Measurements from ENCODE around the gene LYVE1. TPM values are rescaled to one million over a fixed set of nuclear protein-coding genes. Genes with fewer than 3 reads are reported as not detected.

The LYVE1 gene
- total and polyA plus RNA-seq, 2 donors (not counting 1 experiment from before 2014, with no cell fraction given) = not detected

DNA sequence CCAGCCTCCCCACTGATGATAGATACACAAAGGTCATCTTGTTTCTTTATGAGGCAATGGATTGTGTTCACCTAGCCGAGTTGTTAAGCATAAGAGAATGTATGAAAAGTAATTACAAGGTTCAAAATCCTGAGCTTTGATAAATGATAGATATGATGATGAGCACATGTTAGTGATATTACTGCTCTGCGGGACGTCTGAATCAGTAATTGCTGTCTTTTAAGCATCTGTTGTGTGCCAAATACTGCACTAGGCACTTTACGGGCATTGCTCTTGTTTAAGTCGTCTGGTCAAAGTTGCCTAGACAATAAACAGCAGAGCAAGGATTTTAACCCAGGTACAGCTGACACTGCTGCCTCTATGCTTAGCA, 26.9 kb downstream of the LYVE1 start:
- H3K27ac Mint-ChIP-seq = peak overlapping the region; percentile 98
- 78% methylated on average over 5 of the region's 5 CpGs for WGBS (ENCODE audit: insufficient coverage)
- peak overlapping the region; percentile 84 for H3K9ac ChIP-seq (ENCODE audit: low read length)

More for the DNA sequence above, 26.9 kb downstream of the LYVE1 start:
- TF ChIP-seq EZH2 (IDR thresholded peaks at IDR 0.05; ENCODE audit: borderline replicate concordance, insufficient read depth, low read depth, low read length, poor library complexity, severe bottlenecking) = no peak
- TF ChIP-seq, protein P1, sequence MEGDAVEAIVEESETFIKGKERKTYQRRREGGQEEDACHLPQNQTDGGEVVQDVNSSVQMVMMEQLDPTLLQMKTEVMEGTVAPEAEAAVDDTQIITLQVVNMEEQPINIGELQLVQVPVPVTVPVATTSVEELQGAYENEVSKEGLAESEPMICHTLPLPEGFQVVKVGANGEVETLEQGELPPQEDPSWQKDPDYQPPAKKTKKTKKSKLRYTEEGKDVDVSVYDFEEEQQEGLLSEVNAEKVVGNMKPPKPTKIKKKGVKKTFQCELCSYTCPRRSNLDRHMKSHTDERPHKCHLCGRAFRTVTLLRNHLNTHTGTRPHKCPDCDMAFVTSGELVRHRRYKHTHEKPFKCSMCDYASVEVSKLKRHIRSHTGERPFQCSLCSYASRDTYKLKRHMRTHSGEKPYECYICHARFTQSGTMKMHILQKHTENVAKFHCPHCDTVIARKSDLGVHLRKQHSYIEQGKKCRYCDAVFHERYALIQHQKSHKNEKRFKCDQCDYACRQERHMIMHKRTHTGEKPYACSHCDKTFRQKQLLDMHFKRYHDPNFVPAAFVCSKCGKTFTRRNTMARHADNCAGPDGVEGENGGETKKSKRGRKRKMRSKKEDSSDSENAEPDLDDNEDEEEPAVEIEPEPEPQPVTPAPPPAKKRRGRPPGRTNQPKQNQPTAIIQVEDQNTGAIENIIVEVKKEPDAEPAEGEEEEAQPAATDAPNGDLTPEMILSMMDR (IDR thresholded peaks at IDR 0.05) = no peak
- H3K9me3 ChIP-seq (ENCODE audit: control extremely low read depth in 1 of 3, control insufficient read depth in 2 of 3, insufficient read depth in 1 of 3, low read length in 2 of 3) = peaks cover 0 to 17% (median 16%) of the 10 kb centered on the region in 3 donors
- peak overlapping the region; percentile 73 to 83 (median 78) for H3K4me3 ChIP-seq (ENCODE audit: control extremely low read depth in 1 of 5, extremely low read depth in 1 of 5, insufficient read depth in 1 of 5, low read depth in 2 of 5, low read length in 4 of 5)
- Mint-ChIP-seq H3K4me1 (peaks cover 79% of the 10 kb centered on the region), H3K27me3 (no peaks in the 10 kb centered on the region), H3K9me3 (ENCODE audit: insufficient read depth) (peaks cover 2% of the 10 kb centered on the region), H3K4me3 (peak overlapping the region; percentile 95)
- ChIA-PET CTCF (interaction anchor here (0.9 to 4.4 kb wide), 39 partner anchors 10 to 201 kb away, joined by 3 to 48 read pairs (median 8); no protein-coding TSS in a partner anchor), POLR2A (interaction anchor here (0.8 to 1.9 kb wide), 12 partner anchors 23 to 207 kb away, joined by 3 to 11 read pairs (median 5); partner anchors contain the start of gene AMPD3)
- peak overlapping the region; percentile 78 for H3K4me2 ChIP-seq (replicated peaks; ENCODE audit: low read depth, low read length, poor library complexity, severe bottlenecking)
- H4K20me1 ChIP-seq (ENCODE audit: control insufficient read depth, insufficient read depth, low read length, poor library complexity, severe bottlenecking) = no peaks in the 10 kb centered on the region
- peaks cover 0 to 3% of the 10 kb centered on the region in 2 experiments for H3K36me3 ChIP-seq (replicated peaks in 1 of 2; ENCODE audit: control extremely low read depth in 1 of 2, control insufficient read depth in 1 of 2, extremely low read depth in 1 of 2, insufficient read depth in 2 of 2, low read length in 1 of 2)
- intact Hi-C loops (cut with micrococcal nuclease) = loop anchor here (1.0 to 10.0 kb wide), 10 partner anchors 65 to 1081 kb away; partner anchors contain the start of genes ADM, CTR9, EIF4G2 and ZNF143
- H3K79me2 ChIP-seq (ENCODE audit: control insufficient read depth, insufficient read depth, low read length) = peaks cover 50% of the 10 kb centered on the region
- peak overlapping the region; percentile 89 for H2AFZ ChIP-seq (ENCODE audit: insufficient read depth, low read depth, low read length, poor library complexity, severe bottlenecking)
- H3K27ac ChIP-seq (ENCODE audit: low read length in 2 of 2) = peak overlapping the region; percentile 83 to 92
- no peak for ATAC-seq (ENCODE audit: low read depth)
- H3K4me1 ChIP-seq (ENCODE audit: control insufficient read depth in 2 of 2, insufficient read depth in 2 of 2, low read length in 2 of 2) = peaks cover 57 to 62% of the 10 kb centered on the region in 2 donors
- H3K27me3 ChIP-seq (replicated peaks in 1 of 4; ENCODE audit: control extremely low read depth in 1 of 4, control insufficient read depth in 3 of 4, insufficient read depth in 4 of 4, low read length in 3 of 4) = no peaks in the 10 kb centered on the region
- no peak for DNase-seq

All from B cell (primary cell).